ENCODE measurements around the gene RNF213. TPM values are rescaled to one million over a fixed set of nuclear protein-coding genes. Genes with fewer than 3 reads are reported as not detected.

Gene RNF213
- total RNA-seq, 1 experiment from 2014 or later = 71.4 TPM

- intact Hi-C loops (cut with micrococcal nuclease) = no loop called here
- BruUV-seq (replicated peaks) = no TSS peak
- H3K4me3 ChIP-seq (ENCODE audit: low read length) = no peak overlapping the region
- TF ChIP-seq, protein P1, sequence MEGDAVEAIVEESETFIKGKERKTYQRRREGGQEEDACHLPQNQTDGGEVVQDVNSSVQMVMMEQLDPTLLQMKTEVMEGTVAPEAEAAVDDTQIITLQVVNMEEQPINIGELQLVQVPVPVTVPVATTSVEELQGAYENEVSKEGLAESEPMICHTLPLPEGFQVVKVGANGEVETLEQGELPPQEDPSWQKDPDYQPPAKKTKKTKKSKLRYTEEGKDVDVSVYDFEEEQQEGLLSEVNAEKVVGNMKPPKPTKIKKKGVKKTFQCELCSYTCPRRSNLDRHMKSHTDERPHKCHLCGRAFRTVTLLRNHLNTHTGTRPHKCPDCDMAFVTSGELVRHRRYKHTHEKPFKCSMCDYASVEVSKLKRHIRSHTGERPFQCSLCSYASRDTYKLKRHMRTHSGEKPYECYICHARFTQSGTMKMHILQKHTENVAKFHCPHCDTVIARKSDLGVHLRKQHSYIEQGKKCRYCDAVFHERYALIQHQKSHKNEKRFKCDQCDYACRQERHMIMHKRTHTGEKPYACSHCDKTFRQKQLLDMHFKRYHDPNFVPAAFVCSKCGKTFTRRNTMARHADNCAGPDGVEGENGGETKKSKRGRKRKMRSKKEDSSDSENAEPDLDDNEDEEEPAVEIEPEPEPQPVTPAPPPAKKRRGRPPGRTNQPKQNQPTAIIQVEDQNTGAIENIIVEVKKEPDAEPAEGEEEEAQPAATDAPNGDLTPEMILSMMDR (conservative IDR thresholded peaks at IDR 0.05; ENCODE audit: low read depth, low read length) = no peak
- TF ChIP-seq EZH2 (IDR thresholded peaks at IDR 0.05; ENCODE audit: low read length, unreplicated experiment) (no peak), EZH2phosphoT487 (IDR thresholded peaks at IDR 0.05; ENCODE audit: borderline replicate concordance, low read length) (no peak)
- no peaks in the 10 kb centered on the region for H3F3A ChIP-seq (ENCODE audit: low read length, unreplicated experiment)
- no peaks in the 10 kb centered on the region for H3K9me2 ChIP-seq (replicated peaks; ENCODE audit: low read length)
- peaks cover 18% of the 10 kb centered on the region for H3K79me2 ChIP-seq (ENCODE audit: low read length)
- no peak overlapping the region for H3K4me2 ChIP-seq (ENCODE audit: low read length)
- no peaks in the 10 kb centered on the region for H3K9me3 ChIP-seq (ENCODE audit: low read length)
- peaks cover 20% of the 10 kb centered on the region for H3K4me1 ChIP-seq (ENCODE audit: insufficient read depth, low read length)
- no peaks in the 10 kb centered on the region for H3K27me3 ChIP-seq (ENCODE audit: low read length)
- H3K36me3 ChIP-seq (ENCODE audit: low read depth, low read length) = no peaks in the 10 kb centered on the region
- no peak overlapping the region for H3K9ac ChIP-seq (ENCODE audit: low read length)
- ATAC-seq = no peak
- peaks cover 2% of the 10 kb centered on the region; the same call in 1 of the 2 replicates for H4K20me1 ChIP-seq (ENCODE audit: low read length)
- POLR2A ChIA-PET (ENCODE audit: unreplicated experiment) = no interaction called here
- H2AFZ ChIP-seq (ENCODE audit: low read length) = no peak overlapping the region
- no peak for DNase-seq
- H3K27ac ChIP-seq (ENCODE audit: low read length) = no peak overlapping the region
- CTCF ChIA-PET = no interaction called here
Measured at GRCh38 chr17:80223142-80223815, 37.4 kb upstream of the RNF213 start.

DNA sequence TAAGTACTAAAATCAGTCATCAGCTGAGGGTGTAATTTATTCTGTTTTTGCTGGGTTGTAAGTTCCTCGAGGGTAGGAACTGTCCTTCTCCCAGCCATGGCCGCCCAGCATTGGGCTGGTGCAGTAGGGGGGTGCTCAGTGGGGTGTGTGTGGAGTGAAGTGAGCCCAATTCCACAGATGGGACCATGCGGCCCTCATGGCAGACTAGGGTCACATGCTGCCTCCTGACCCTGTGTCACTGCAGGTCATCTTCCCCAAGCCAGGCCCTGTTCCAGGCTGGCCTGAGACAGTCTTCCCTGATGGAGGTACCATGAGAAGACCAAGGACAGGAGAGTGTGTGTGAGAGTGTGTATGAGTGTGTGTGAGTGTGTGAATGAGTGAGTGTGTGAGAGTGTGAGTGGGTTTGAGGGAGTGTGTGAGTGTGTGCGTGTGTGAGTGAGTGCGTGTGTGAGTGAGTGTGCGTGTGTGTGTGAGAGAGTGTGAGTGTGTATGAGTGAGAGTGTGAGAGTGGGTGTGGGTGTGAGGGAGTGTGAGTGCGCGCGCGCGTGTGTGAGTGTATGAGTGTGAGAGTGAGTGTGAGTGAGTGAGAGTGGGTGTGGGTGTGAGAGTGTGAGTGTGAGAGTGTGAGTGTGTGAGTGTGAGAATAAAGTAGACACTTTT lies 36.7 kb upstream of the RNF213 start:
- H3K4me1 ChIP-seq (ENCODE audit: insufficient read depth, low read length) = peaks cover 17% of the 10 kb centered on the region
- no TSS peak for BruUV-seq (replicated peaks)
- H3F3A ChIP-seq (ENCODE audit: low read length, unreplicated experiment) = no peaks in the 10 kb centered on the region
- no peaks in the 10 kb centered on the region for H3K9me3 ChIP-seq (ENCODE audit: low read length)
- H3K27me3 ChIP-seq (ENCODE audit: low read length) = no peaks in the 10 kb centered on the region
- ChIA-PET CTCF (no interaction called here), POLR2A (ENCODE audit: unreplicated experiment) (no interaction called here)
- intact Hi-C loops (cut with micrococcal nuclease) = no loop called here
- DNase-seq = no peak
- no peak for ATAC-seq
- H3K27ac ChIP-seq (ENCODE audit: low read length) = no peak overlapping the region
- H3K9ac ChIP-seq (ENCODE audit: low read length) = no peak overlapping the region
- H3K4me3 ChIP-seq (ENCODE audit: low read length) = no peak overlapping the region
- H3K36me3 ChIP-seq (ENCODE audit: low read depth, low read length) = no peaks in the 10 kb centered on the region
- TF ChIP-seq, protein P1 (conservative IDR thresholded peaks at IDR 0.05; ENCODE audit: low read depth, low read length) = no peak
- TF ChIP-seq EZH2 (IDR thresholded peaks at IDR 0.05; ENCODE audit: low read length, unreplicated experiment) = no peak
- TF ChIP-seq EZH2phosphoT487 (IDR thresholded peaks at IDR 0.05; ENCODE audit: borderline replicate concordance, low read length) = no peak
- peaks cover 11% of the 10 kb centered on the region for H3K79me2 ChIP-seq (ENCODE audit: low read length)
- H3K9me2 ChIP-seq (replicated peaks; ENCODE audit: low read length) = no peaks in the 10 kb centered on the region
- no peak overlapping the region for H2AFZ ChIP-seq (ENCODE audit: low read length)
- no peaks in the 10 kb centered on the region for H4K20me1 ChIP-seq (ENCODE audit: low read length)
- no peak overlapping the region for H3K4me2 ChIP-seq (ENCODE audit: low read length)

DNA sequence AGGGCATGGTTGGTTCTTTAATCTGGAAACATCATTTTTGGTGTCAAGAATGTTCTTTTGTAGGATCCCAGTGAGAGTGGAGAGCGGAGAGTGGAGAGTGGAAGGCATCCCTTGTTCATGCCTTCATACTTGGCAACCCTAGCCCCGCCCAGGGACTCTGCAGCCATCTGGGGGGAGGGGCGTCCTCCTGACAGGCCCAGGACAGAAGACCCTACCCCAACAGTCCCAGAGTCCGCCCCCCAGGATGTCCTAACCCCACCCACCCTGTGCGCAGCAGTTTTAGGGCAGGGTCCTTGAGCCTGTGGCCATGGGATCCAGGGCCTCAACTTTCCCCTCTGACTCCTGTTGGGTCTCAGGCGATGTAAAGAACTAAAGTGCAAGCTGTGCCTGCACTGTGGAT lies 36.0 kb upstream of the RNF213 start:
- H3K9me2 ChIP-seq (replicated peaks; ENCODE audit: low read length) = no peaks in the 10 kb centered on the region
- no peaks in the 10 kb centered on the region for H3K9me3 ChIP-seq (ENCODE audit: low read length)
- no peaks in the 10 kb centered on the region for H3F3A ChIP-seq (ENCODE audit: low read length, unreplicated experiment)
- H3K4me3 ChIP-seq (ENCODE audit: low read length) = no peak overlapping the region
- no TSS peak for BruUV-seq (replicated peaks)
- H3K36me3 ChIP-seq (ENCODE audit: low read depth, low read length) = no peaks in the 10 kb centered on the region
- H2AFZ ChIP-seq (ENCODE audit: low read length) = no peak overlapping the region
- DNase-seq (no peak), ATAC-seq (no peak)
- peaks cover 4% of the 10 kb centered on the region for H3K79me2 ChIP-seq (ENCODE audit: low read length)
- TF ChIP-seq EZH2phosphoT487 (IDR thresholded peaks at IDR 0.05; ENCODE audit: borderline replicate concordance, low read length) = no peak
- H3K27ac ChIP-seq (ENCODE audit: low read length) = no peak overlapping the region
- no peak overlapping the region for H3K9ac ChIP-seq (ENCODE audit: low read length)
- H4K20me1 ChIP-seq (ENCODE audit: low read length) = no peaks in the 10 kb centered on the region
- intact Hi-C loops (cut with micrococcal nuclease) = no loop called here
- peaks cover 9% of the 10 kb centered on the region for H3K4me1 ChIP-seq (ENCODE audit: insufficient read depth, low read length)
- CTCF ChIA-PET = no interaction called here
- POLR2A ChIA-PET (ENCODE audit: unreplicated experiment) = no interaction called here
- H3K27me3 ChIP-seq (ENCODE audit: low read length) = no peaks in the 10 kb centered on the region
- no peak overlapping the region for H3K4me2 ChIP-seq (ENCODE audit: low read length)
